WTC11 (cell line): ENCODE data around the gene ATP13A2. TPM values are rescaled to one million over a fixed set of nuclear protein-coding genes. Genes with fewer than 3 reads are reported as not detected.

Experiments used
- ATAC-seq: fragments of 200-7000 bp; cut with Tn5 transposase; 2 replicates; pipeline ENCODE4 v1.10.0; 2021; ENCODE audit warnings: mild to moderate bottlenecking, moderate library complexity
- CTCF ChIA-PET: fragments of 300-600 bp; sonication (Branson Sonifier 250); formaldehyde crosslinking; loops from one replicate; lab custom pipeline; 2021; ENCODE audit warnings: antibody characterized with exemption; lab: Charles Lee
- POLR2A ChIA-PET: fragments of 350-600 bp; sonication (Branson Sonifier 250); formaldehyde crosslinking; loops from one replicate; lab custom pipeline; 2021; ENCODE audit warnings: antibody characterized with exemption; lab: Charles Lee
- DNase-seq: peaks from one replicate; pipeline ENCODE4 v3.0.0; 2021; ENCODE audit warnings: low spot score
- H3K27ac Mint-ChIP-seq: 2 replicates; pipeline ENCODE4 v1.8.0; 2021; ENCODE audit warnings: mixed read lengths
- H3K27me3 Mint-ChIP-seq: 2 replicates; pipeline ENCODE4 v1.8.0; 2021; ENCODE audit warnings: low read depth, mild to moderate bottlenecking, moderate library complexity, mixed read lengths
- H3K36me3 Mint-ChIP-seq: 2 replicates; pipeline ENCODE4 v1.8.0; 2021; ENCODE audit warnings: mixed read lengths
- H3K4me1 Mint-ChIP-seq: 2 replicates; pipeline ENCODE4 v1.8.0; 2022; ENCODE audit warnings: mixed read lengths
- H3K4me3 Mint-ChIP-seq: 2 replicates; pipeline ENCODE4 v1.8.0; 2021; ENCODE audit warnings: mild to moderate bottlenecking, moderate library complexity, mixed read lengths
- H3K9me3 Mint-ChIP-seq: 2 replicates; pipeline ENCODE4 v1.8.0; 2021; ENCODE audit warnings: mixed read lengths
- CREM ChIP-seq: sonication (generic); formaldehyde crosslinking; IDR thresholded peaks from 2 replicates; pipeline ENCODE4 v1.8.1; 2022; ENCODE audit warnings: mild to moderate bottlenecking, missing genetic modification reagents, moderate library complexity
- FOXK1 ChIP-seq: sonication (generic); formaldehyde crosslinking; IDR thresholded peaks from 2 replicates; pipeline ENCODE4 v1.8.0; 2022; ENCODE audit warnings: mild to moderate bottlenecking, moderate library complexity, missing genetic modification reagents
- GABPB1 ChIP-seq: sonication (generic); formaldehyde crosslinking; IDR thresholded peaks from 2 replicates; pipeline ENCODE4 v1.8.1; 2023; ENCODE audit warnings: mild to moderate bottlenecking, missing genetic modification reagents
- GRHL2 ChIP-seq: fragments of 250-450 bp; sonication (Bioruptor Pico); IDR thresholded peaks from 2 replicates; pipeline ENCODE4 v1.8.0; 2022; ENCODE audit warnings: mild to moderate bottlenecking, moderate library complexity; ENCODE audit not compliant: insufficient replicate concordance, severe bottlenecking
- GTF2I ChIP-seq: fragments of 250-450 bp; sonication (Bioruptor Pico); conservative IDR thresholded peaks from 2 replicates; pipeline ENCODE4 v1.4.0; 2021; ENCODE audit warnings: mild to moderate bottlenecking
- MXD4 ChIP-seq: fragments of 250-450 bp; sonication (Bioruptor Pico); IDR thresholded peaks from 2 replicates; pipeline ENCODE4 v1.8.0; 2021; ENCODE audit warnings: mild to moderate bottlenecking, moderate library complexity, borderline replicate concordance
- NFATC4 ChIP-seq: fragments of 250-450 bp; sonication (Bioruptor Pico); IDR thresholded peaks from 2 replicates; pipeline ENCODE4 v1.9.0; 2021; ENCODE audit warnings: mild to moderate bottlenecking
- OVOL2 ChIP-seq: fragments of 250-450 bp; sonication (Bioruptor Pico); IDR thresholded peaks from 2 replicates; pipeline ENCODE4 v1.9.0; 2021; ENCODE audit warnings: mild to moderate bottlenecking, borderline replicate concordance
- SOX15 ChIP-seq: fragments of 250-450 bp; sonication (Bioruptor Pico); IDR thresholded peaks from 2 replicates; pipeline ENCODE4 v1.9.0; 2021; ENCODE audit warnings: mild to moderate bottlenecking
- STAT6 ChIP-seq: sonication (generic); formaldehyde crosslinking; conservative IDR thresholded peaks from 2 replicates; pipeline ENCODE4 v1.8.1; 2023; ENCODE audit warnings: mild to moderate bottlenecking, low read depth, missing genetic modification reagents, moderate library complexity
- TP53 ChIP-seq: sonication (generic); formaldehyde crosslinking; IDR thresholded peaks from 2 replicates; pipeline ENCODE4 v1.8.1; 2023; ENCODE audit warnings: mild to moderate bottlenecking, missing genetic modification reagents
- ZNF121 ChIP-seq: sonication (generic); formaldehyde crosslinking; IDR thresholded peaks from 2 replicates; pipeline ENCODE4 v1.8.0; 2023; ENCODE audit warnings: missing genetic modification reagents
- ZNF263 ChIP-seq: sonication (generic); formaldehyde crosslinking; IDR thresholded peaks from 2 replicates; pipeline ENCODE4 v1.8.1; 2022; ENCODE audit warnings: low read depth, mild to moderate bottlenecking, moderate library complexity, missing genetic modification reagents
- ZNF396 ChIP-seq: fragments of 250-450 bp; sonication (Bioruptor Pico); IDR thresholded peaks from 2 replicates; pipeline ENCODE4 v1.8.0; 2021; ENCODE audit warnings: mild to moderate bottlenecking, moderate library complexity, borderline replicate concordance
- total RNA-seq: library from RNA; stranded (reverse); gene quantifications from 3 replicates; pipeline ENCODE4 v1.2.3, GENCODE V29; 2021
- TF ChIP-seq, protein P1 (sequence below): sonication (generic); formaldehyde crosslinking; IDR thresholded peaks from 2 replicates; pipeline ENCODE4 v1.8.1; 2022; ENCODE audit warnings: missing genetic modification reagents, borderline replicate concordance
- TF ChIP-seq, protein P2 (sequence below): sonication (generic); formaldehyde crosslinking; IDR thresholded peaks from 2 replicates; pipeline ENCODE4 v1.8.0; 2023; ENCODE audit warnings: missing genetic modification reagents, mild to moderate bottlenecking, borderline replicate concordance
- TF ChIP-seq, protein P3 (sequence below): sonication (generic); formaldehyde crosslinking; IDR thresholded peaks from 2 replicates; pipeline ENCODE4 v1.8.0; 2023; ENCODE audit warnings: missing genetic modification reagents
- TF ChIP-seq, protein P4 (sequence below): sonication (generic); formaldehyde crosslinking; IDR thresholded peaks from 2 replicates; pipeline ENCODE4 v1.8.0; 2022; ENCODE audit warnings: mild to moderate bottlenecking, missing genetic modification reagents
- TF ChIP-seq, protein P5 (sequence below): sonication (generic); formaldehyde crosslinking; IDR thresholded peaks from 2 replicates; pipeline ENCODE4 v1.8.0; 2022; ENCODE audit warnings: mild to moderate bottlenecking, missing genetic modification reagents

Gene ATP13A2
- total RNA-seq, 1 experiment from 2014 or later = 95.9 TPM

DNA sequence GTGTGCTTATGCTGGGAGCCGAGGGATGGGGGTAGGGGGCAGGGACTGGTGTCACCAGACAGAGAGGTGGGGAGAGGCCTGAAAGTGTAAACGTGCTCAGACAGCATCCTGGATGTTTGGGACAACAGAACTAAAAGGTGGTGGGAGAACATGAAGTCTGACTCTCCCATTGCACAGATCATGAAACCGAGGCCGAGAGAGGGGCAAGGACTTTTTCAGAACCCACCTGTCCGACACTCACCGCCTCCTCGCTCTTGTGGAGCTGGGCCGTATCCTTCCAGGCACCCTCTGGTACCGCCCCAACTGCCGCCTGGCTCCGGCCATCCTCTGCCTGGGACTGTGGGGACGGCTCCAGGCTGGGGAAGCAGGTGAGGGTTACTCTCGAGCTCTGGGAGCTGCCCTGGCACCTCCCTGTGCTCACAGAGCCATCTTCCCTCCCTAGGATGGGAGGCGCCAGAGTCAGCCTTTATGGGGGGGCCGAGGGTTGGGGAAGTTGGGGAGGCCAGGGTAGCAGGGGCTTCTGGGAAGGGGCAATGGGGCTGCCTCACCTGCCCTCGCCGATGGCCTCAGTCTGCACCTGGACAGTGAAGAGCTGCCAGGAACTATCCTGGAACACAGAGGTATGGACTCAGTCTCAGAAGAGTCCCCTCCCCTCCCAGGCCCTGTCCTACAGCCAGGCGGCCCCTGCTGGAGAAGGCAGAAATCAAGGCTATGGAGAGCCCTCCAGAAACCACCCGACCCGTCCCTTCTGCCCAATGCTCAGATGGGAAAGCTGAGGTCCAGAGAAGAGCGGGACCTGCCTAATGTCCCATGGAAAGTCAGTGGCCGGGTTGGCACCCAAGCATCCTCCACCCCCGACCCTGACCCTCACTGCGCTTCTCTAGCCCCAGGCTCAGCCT, 7.0 kb downstream of the ATP13A2 start:
- Mint-ChIP-seq H3K27me3 (no peaks in the 10 kb centered on the region), H3K4me3 (no peak overlapping the region), H3K27ac (no peak overlapping the region), H3K9me3 (no peaks in the 10 kb centered on the region)
- no peak for DNase-seq
- CTCF ChIA-PET = interaction anchor here (0.8 to 1.1 kb wide), 3 partner anchors 18 to 44 kb away, joined by 3 to 4 read pairs (median 4); no protein-coding TSS in a partner anchor
- TF ChIP-seq GABPB1 (CRISPR knock-in tag) (no peak), ZNF121 (peak; percentile 73), CREM (CRISPR knock-in tag) (no peak), OVOL2 (CRISPR knock-in tag) (no peak), GTF2I (CRISPR knock-in tag) (peak; percentile 52; the same call in 1 of the 2 replicates), ZNF263 (CRISPR knock-in tag) (no peak), ZNF396 (CRISPR knock-in tag) (no peak), SOX15 (CRISPR knock-in tag) (no peak), TP53 (CRISPR knock-in tag) (no peak), GRHL2 (CRISPR knock-in tag) (no peak), NFATC4 (CRISPR knock-in tag) (no peak)
- TF ChIP-seq, protein P1, sequence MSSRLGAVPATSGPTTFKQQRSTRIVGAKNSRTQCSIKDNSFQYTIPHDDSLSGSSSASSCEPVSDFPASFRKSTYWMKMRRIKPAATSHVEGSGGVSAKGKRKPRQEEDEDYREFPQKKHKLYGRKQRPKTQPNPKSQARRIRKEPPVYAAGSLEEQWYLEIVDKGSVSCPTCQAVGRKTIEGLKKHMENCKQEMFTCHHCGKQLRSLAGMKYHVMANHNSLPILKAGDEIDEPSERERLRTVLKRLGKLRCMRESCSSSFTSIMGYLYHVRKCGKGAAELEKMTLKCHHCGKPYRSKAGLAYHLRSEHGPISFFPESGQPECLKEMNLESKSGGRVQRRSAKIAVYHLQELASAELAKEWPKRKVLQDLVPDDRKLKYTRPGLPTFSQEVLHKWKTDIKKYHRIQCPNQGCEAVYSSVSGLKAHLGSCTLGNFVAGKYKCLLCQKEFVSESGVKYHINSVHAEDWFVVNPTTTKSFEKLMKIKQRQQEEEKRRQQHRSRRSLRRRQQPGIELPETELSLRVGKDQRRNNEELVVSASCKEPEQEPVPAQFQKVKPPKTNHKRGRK = no peak
- TF ChIP-seq, protein P2, sequence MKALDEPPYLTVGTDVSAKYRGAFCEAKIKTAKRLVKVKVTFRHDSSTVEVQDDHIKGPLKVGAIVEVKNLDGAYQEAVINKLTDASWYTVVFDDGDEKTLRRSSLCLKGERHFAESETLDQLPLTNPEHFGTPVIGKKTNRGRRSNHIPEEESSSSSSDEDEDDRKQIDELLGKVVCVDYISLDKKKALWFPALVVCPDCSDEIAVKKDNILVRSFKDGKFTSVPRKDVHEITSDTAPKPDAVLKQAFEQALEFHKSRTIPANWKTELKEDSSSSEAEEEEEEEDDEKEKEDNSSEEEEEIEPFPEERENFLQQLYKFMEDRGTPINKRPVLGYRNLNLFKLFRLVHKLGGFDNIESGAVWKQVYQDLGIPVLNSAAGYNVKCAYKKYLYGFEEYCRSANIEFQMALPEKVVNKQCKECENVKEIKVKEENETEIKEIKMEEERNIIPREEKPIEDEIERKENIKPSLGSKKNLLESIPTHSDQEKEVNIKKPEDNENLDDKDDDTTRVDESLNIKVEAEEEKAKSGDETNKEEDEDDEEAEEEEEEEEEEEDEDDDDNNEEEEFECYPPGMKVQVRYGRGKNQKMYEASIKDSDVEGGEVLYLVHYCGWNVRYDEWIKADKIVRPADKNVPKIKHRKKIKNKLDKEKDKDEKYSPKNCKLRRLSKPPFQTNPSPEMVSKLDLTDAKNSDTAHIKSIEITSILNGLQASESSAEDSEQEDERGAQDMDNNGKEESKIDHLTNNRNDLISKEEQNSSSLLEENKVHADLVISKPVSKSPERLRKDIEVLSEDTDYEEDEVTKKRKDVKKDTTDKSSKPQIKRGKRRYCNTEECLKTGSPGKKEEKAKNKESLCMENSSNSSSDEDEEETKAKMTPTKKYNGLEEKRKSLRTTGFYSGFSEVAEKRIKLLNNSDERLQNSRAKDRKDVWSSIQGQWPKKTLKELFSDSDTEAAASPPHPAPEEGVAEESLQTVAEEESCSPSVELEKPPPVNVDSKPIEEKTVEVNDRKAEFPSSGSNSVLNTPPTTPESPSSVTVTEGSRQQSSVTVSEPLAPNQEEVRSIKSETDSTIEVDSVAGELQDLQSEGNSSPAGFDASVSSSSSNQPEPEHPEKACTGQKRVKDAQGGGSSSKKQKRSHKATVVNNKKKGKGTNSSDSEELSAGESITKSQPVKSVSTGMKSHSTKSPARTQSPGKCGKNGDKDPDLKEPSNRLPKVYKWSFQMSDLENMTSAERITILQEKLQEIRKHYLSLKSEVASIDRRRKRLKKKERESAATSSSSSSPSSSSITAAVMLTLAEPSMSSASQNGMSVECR = no peak
- TF ChIP-seq, protein P3, sequence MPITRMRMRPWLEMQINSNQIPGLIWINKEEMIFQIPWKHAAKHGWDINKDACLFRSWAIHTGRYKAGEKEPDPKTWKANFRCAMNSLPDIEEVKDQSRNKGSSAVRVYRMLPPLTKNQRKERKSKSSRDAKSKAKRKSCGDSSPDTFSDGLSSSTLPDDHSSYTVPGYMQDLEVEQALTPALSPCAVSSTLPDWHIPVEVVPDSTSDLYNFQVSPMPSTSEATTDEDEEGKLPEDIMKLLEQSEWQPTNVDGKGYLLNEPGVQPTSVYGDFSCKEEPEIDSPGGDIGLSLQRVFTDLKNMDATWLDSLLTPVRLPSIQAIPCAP (CRISPR knock-in tag) = no peak
- TF ChIP-seq, all 79 proteins: peak for 2
- H3K4me1 Mint-ChIP-seq = peaks cover 18% of the 10 kb centered on the region
- ATAC-seq = peak; percentile 31
- POLR2A ChIA-PET = no interaction called here
- H3K36me3 Mint-ChIP-seq = peaks cover 17% of the 10 kb centered on the region

- CTCF ChIA-PET = interaction anchor here (1.1 to 5.4 kb wide), 2 partner anchors 16 to 42 kb away, joined by 5 to 67 read pairs; no protein-coding TSS in a partner anchor
- Mint-ChIP-seq H3K4me3 (no peak overlapping the region), H3K4me1 (peaks cover 4% of the 10 kb centered on the region), H3K36me3 (peaks cover 22% of the 10 kb centered on the region), H3K27me3 (no peaks in the 10 kb centered on the region), H3K27ac (no peak overlapping the region), H3K9me3 (no peaks in the 10 kb centered on the region)
- TF ChIP-seq CREM (CRISPR knock-in tag) (no peak), MXD4 (CRISPR knock-in tag) (no peak), FOXK1 (CRISPR knock-in tag) (no peak), STAT6 (no peak)
- TF ChIP-seq, protein P4, sequence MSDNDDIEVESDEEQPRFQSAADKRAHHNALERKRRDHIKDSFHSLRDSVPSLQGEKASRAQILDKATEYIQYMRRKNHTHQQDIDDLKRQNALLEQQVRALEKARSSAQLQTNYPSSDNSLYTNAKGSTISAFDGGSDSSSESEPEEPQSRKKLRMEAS = no peak
- TF ChIP-seq, protein P5, sequence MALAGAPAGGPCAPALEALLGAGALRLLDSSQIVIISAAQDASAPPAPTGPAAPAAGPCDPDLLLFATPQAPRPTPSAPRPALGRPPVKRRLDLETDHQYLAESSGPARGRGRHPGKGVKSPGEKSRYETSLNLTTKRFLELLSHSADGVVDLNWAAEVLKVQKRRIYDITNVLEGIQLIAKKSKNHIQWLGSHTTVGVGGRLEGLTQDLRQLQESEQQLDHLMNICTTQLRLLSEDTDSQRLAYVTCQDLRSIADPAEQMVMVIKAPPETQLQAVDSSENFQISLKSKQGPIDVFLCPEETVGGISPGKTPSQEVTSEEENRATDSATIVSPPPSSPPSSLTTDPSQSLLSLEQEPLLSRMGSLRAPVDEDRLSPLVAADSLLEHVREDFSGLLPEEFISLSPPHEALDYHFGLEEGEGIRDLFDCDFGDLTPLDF (CRISPR knock-in tag) = no peak
- ATAC-seq (no peak), DNase-seq (no peak)
- POLR2A ChIA-PET = interaction anchor here (0.5 to 0.6 kb wide), 2 partner anchors 29 to 113 kb away, joined by 3 read pairs; no protein-coding TSS in a partner anchor
These were observed 9.2 kb downstream of the ATP13A2 start for GRCh38 chr1:17002524-17002902.
